ENCODE results near the gene MYL6B. TPM values are rescaled to one million over a fixed set of nuclear protein-coding genes. Genes with fewer than 3 reads are reported as not detected.

Gene MYL6B
- total RNA-seq, 1 experiment from 2014 or later, result 153 TPM

DNA sequence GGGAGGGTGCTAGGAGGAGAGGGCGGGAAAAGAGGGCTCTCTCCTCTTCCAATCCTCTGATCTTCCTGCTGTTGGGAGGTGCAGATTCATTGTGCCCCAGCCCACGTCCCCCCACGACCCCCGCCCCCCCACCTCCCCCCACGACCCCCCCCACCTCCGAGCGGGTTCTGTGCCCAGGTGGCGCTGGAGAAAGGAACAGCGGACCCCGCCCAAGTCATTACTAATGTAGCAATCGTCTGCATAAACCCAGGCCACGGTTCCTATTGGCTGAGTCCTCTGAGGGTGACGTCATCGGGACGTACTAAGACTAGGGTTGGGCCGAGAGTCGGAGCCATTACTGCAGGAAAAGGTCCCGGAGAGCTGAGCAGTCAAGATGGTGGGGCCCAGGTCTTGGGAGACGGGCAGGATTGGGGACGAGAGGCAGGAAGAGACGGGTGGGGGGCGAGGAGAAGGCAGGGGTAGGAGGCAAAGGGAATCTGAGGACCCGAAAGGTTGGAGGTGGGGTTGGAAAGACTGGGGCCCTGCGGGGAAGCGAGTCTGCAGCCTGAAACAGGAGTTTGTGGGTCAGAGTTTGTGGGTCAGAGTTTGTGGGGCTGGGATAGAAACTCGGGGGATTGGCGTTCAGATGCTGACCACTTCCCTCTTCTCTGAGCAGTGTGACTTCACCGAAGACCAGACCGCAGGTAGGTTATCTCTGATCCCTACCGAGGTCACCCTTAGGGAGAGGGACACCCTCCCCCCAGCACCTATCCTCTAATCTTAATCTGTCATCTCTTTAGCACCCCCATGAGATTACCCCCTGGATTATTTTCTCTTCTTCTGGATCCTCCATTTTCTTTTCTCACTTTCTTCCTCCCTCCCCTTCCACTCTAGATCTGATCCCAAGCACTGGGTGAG, 5.9 kb downstream of the MYL6B start, which contains the start of gene MYL6:
Gene MYL6 (plus strand): TSS at position 331 of the 897 bp plus-strand sequence. CDS start 43 bp downstream, at position 374.
- ATAC-seq, result peak; percentile 76
- ChIA-PET POLR2A (ENCODE audit: unreplicated experiment) (interaction anchor here (0.5 to 1.8 kb wide), 3 partner anchors 29 to 40 kb away, joined by 4 to 6 read pairs (median 4); partner anchors contain the start of genes ESYT1 and ZC3H10), CTCF (interaction anchor here (0.8 to 0.9 kb wide), 2 partner anchors 30 to 40 kb away, joined by 3 read pairs; partner anchors contain the start of gene ZC3H10)
- H3K9me3 ChIP-seq (ENCODE audit: low read length), result no peaks in the 10 kb centered on the region
- intact Hi-C loops (cut with micrococcal nuclease), result loop anchor here (1.0 to 5.0 kb wide), 3 partner anchors 31 to 41 kb away; partner anchors contain the start of genes RPL41, SMARCC2 and ZC3H10
- peak within 1 kb of the TSS; percentile 97 for H3K4me2 ChIP-seq (ENCODE audit: low read length)
- H3K4me3 ChIP-seq (ENCODE audit: low read length), result peak within 1 kb of the TSS; percentile 76
- peaks cover 40% of the 10 kb centered on the region for H3K36me3 ChIP-seq (ENCODE audit: low read depth, low read length)
- TF ChIP-seq EZH2phosphoT487 (IDR thresholded peaks at IDR 0.05; ENCODE audit: borderline replicate concordance, low read length) (no peak), EZH2 (IDR thresholded peaks at IDR 0.05; ENCODE audit: low read length, unreplicated experiment) (no peak)
- TF ChIP-seq, protein P1, sequence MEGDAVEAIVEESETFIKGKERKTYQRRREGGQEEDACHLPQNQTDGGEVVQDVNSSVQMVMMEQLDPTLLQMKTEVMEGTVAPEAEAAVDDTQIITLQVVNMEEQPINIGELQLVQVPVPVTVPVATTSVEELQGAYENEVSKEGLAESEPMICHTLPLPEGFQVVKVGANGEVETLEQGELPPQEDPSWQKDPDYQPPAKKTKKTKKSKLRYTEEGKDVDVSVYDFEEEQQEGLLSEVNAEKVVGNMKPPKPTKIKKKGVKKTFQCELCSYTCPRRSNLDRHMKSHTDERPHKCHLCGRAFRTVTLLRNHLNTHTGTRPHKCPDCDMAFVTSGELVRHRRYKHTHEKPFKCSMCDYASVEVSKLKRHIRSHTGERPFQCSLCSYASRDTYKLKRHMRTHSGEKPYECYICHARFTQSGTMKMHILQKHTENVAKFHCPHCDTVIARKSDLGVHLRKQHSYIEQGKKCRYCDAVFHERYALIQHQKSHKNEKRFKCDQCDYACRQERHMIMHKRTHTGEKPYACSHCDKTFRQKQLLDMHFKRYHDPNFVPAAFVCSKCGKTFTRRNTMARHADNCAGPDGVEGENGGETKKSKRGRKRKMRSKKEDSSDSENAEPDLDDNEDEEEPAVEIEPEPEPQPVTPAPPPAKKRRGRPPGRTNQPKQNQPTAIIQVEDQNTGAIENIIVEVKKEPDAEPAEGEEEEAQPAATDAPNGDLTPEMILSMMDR (conservative IDR thresholded peaks at IDR 0.05; ENCODE audit: low read depth, low read length), result no peak
- H3K4me1 ChIP-seq (ENCODE audit: insufficient read depth, low read length), result peaks cover 28% of the 10 kb centered on the region
- H3K9me2 ChIP-seq (replicated peaks; ENCODE audit: low read length), result no peaks in the 10 kb centered on the region
- BruUV-seq (replicated peaks), result TSS peak; percentile 55
- no peaks in the 10 kb centered on the region for H3K27me3 ChIP-seq (ENCODE audit: low read length)
- DNase-seq, result peak; percentile 99
- peaks cover 41% of the 10 kb centered on the region for H3K79me2 ChIP-seq (ENCODE audit: low read length)
- peak within 1 kb of the TSS; percentile 80 for H2AFZ ChIP-seq (ENCODE audit: low read length)
- peak within 1 kb of the TSS; percentile 73 for H3K27ac ChIP-seq (ENCODE audit: low read length)
- H3K9ac ChIP-seq (ENCODE audit: low read length), result peak within 1 kb of the TSS; percentile 90
- peaks cover 5% of the 10 kb centered on the region for H3F3A ChIP-seq (ENCODE audit: low read length, unreplicated experiment)
- peaks cover 34% of the 10 kb centered on the region for H4K20me1 ChIP-seq (ENCODE audit: low read length)

DNA sequence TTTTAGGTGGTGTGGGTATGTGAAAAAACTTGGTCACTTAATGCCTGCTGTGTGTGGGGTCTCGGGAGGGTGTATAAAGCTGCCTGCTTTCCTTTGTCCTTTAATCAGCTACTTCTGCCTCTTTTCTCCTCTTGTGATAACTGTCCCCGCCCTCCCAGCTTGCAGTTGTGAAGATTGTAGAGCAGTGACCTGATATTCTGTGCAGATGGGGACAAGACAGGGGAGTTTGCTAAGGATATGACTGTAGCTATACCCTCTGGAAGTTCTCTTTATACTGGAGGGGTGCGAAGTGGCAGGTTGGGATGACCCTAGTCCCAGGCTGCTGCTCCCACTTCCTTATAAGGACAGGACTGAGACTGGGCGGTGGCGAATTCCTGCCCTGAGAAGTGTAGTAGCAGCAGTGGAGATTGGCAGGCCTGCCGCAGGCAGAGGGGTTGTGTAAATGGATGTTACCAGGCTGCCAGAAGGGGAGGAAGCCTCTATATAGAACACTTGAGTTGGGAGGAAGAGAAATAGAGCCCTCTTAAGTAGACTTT, 6.6 kb downstream of the MYL6B start:
- ATAC-seq, result peak; percentile 45
- peaks cover 9% of the 10 kb centered on the region for H3F3A ChIP-seq (ENCODE audit: low read length, unreplicated experiment)
- peak; percentile 67 for DNase-seq
- peak overlapping the region; percentile 68 for H3K27ac ChIP-seq (ENCODE audit: low read length)
- peak overlapping the region; percentile 90 for H3K9ac ChIP-seq (ENCODE audit: low read length)
- H4K20me1 ChIP-seq (ENCODE audit: low read length), result peaks cover 34% of the 10 kb centered on the region
- H2AFZ ChIP-seq (ENCODE audit: low read length), result no peak overlapping the region
- H3K36me3 ChIP-seq (ENCODE audit: low read depth, low read length), result peaks cover 44% of the 10 kb centered on the region
- CTCF ChIA-PET, result interaction anchor here (0.8 to 0.9 kb wide), 2 partner anchors 29 to 41 kb away, joined by 3 read pairs; partner anchors contain the start of gene ZC3H10
- H3K4me3 ChIP-seq (ENCODE audit: low read length), result peak overlapping the region; percentile 76
- peaks cover 38% of the 10 kb centered on the region for H3K79me2 ChIP-seq (ENCODE audit: low read length)
- TF ChIP-seq EZH2 (IDR thresholded peaks at IDR 0.05; ENCODE audit: low read length, unreplicated experiment), result no peak
- POLR2A ChIA-PET (ENCODE audit: unreplicated experiment), result interaction anchor here (1.0 to 1.8 kb wide), 2 partner anchors 31 to 41 kb away, joined by 4 to 6 read pairs; partner anchors contain the start of genes ESYT1 and ZC3H10
- peak overlapping the region; percentile 97 for H3K4me2 ChIP-seq (ENCODE audit: low read length)
- no peaks in the 10 kb centered on the region for H3K27me3 ChIP-seq (ENCODE audit: low read length)
- no peaks in the 10 kb centered on the region for H3K9me3 ChIP-seq (ENCODE audit: low read length)
- intact Hi-C loops (cut with micrococcal nuclease), result loop anchor here (1.0 to 5.0 kb wide), 3 partner anchors 30 to 42 kb away; partner anchors contain the start of genes RPL41, SMARCC2 and ZC3H10
- BruUV-seq (replicated peaks), result TSS peak; percentile 74
- no peaks in the 10 kb centered on the region for H3K9me2 ChIP-seq (replicated peaks; ENCODE audit: low read length)
- H3K4me1 ChIP-seq (ENCODE audit: insufficient read depth, low read length), result peaks cover 26% of the 10 kb centered on the region
